HepG2 (cell line): ENCODE results near the gene PIP5K1A. TPM values are rescaled to one million over a fixed set of nuclear protein-coding genes. Genes with fewer than 3 reads are reported as not detected.

ENCODE experiments used
- CHCHD3 ChIP-seq: sonication (generic); formaldehyde crosslinking; IDR thresholded peaks from 2 replicates; pipeline ENCODE4 v1.8.0; 2022; ENCODE audit warnings: mild to moderate bottlenecking, missing genetic modification reagents, moderate library complexity
- HIVEP1 ChIP-seq: sonication (generic); formaldehyde crosslinking; IDR thresholded peaks from 2 replicates; pipeline ENCODE4 v1.4.0; 2020; ENCODE audit warnings: mild to moderate bottlenecking, missing genetic modification reagents
- IRF2 ChIP-seq: IDR thresholded peaks from 2 replicates; pipeline ENCODE4 v1.6.1; 2018; ENCODE audit warnings: missing genetic modification reagents, missing compliant biosample characterization
- KAT7 ChIP-seq: IDR thresholded peaks from 2 replicates; pipeline ENCODE4 v1.6.1; 2018; ENCODE audit warnings: borderline replicate concordance, missing compliant biosample characterization
- MTF2 ChIP-seq: sonication (generic); formaldehyde crosslinking; IDR thresholded peaks from 2 replicates; pipeline ENCODE4 v1.5.0; 2020; ENCODE audit warnings: missing genetic modification reagents, borderline replicate concordance
- NR1H2 ChIP-seq: sonication (generic); formaldehyde crosslinking; IDR thresholded peaks from 2 replicates; pipeline ENCODE4 v1.8.1; 2022; ENCODE audit warnings: low read depth, missing genetic modification reagents, borderline replicate concordance
- REL ChIP-seq: sonication (generic); formaldehyde crosslinking; conservative IDR thresholded peaks from 2 replicates; pipeline ENCODE4 v1.8.0; 2022; ENCODE audit warnings: mild to moderate bottlenecking, missing genetic modification reagents, moderate library complexity
- SMYD3 ChIP-seq: sonication (generic); formaldehyde crosslinking; IDR thresholded peaks from 2 replicates; pipeline ENCODE4 v1.8.1; 2023; ENCODE audit warnings: mild to moderate bottlenecking, missing genetic modification reagents
- ZFP36L2 ChIP-seq: sonication (generic); formaldehyde crosslinking; IDR thresholded peaks from 2 replicates; pipeline ENCODE4 v1.4.0; 2020; ENCODE audit warnings: missing genetic modification reagents
- ZFP90 ChIP-seq: sonication (generic); formaldehyde crosslinking; IDR thresholded peaks from 2 replicates; pipeline ENCODE4 v1.8.0; 2022; ENCODE audit warnings: missing genetic modification reagents, mild to moderate bottlenecking, inconsistent platforms, borderline replicate concordance
- ZNF124 ChIP-seq: sonication (generic); formaldehyde crosslinking; IDR thresholded peaks from 2 replicates; pipeline ENCODE4 v1.4.0; 2020; ENCODE audit warnings: missing genetic modification reagents
- ZNF207 ChIP-seq: fragments of 450-650 bp; IDR thresholded peaks from 2 replicates; pipeline ENCODE4 v1.6.1; 2016; ENCODE audit warnings: antibody characterized with exemption, borderline replicate concordance
- ZNF678 ChIP-seq: sonication (generic); formaldehyde crosslinking; IDR thresholded peaks from 2 replicates; pipeline ENCODE4 v1.4.0; 2020; ENCODE audit warnings: mild to moderate bottlenecking, missing genetic modification reagents
- polyA plus RNA-seq, 8 experiments: library from polyadenylated mRNA; depleted of rRNA in 3 of 8; stranded (reverse) in 7 of 8; unstranded in 1 of 8; fragments of >200 nt; fragmentation: Illumina TruSeq in 4 of 8; extraction: Trizol in 4 of 8; gene quantifications; 2 replicates each; pipeline versions ENCODE4 v1.2.1 to v1.2.3, GENCODE V29; 2011 to 2016; ENCODE audit warnings: low read depth in 4 of 8, missing spikeins in 1 of 8, mixed read lengths in 1 of 8; ENCODE audit not compliant: insufficient read depth in 1 of 8
- total RNA-seq, 5 experiments: library from RNA; depleted of rRNA; stranded (reverse); fragments of >200 nt; fragmentation: Illumina TruSeq; extraction: Trizol; gene quantifications; 2 replicates each; pipeline ENCODE4 v1.2.3, GENCODE V29; 2016; ENCODE audit warnings: low read depth in 1 of 5
- TF ChIP-seq, protein P1 (sequence below): sonication (generic); formaldehyde crosslinking; IDR thresholded peaks from 2 replicates; pipeline ENCODE4 v1.4.0; 2020; ENCODE audit warnings: low read depth, mild to moderate bottlenecking, missing genetic modification reagents
- TF ChIP-seq, protein P2 (sequence below): sonication (generic); formaldehyde crosslinking; conservative IDR thresholded peaks from 2 replicates; pipeline ENCODE4 v1.8.0; 2022; ENCODE audit warnings: mild to moderate bottlenecking, moderate library complexity, missing genetic modification reagents
- TF ChIP-seq, protein P3 (sequence below): sonication (generic); formaldehyde crosslinking; IDR thresholded peaks from 2 replicates; pipeline ENCODE4 v1.4.0; 2020; ENCODE audit warnings: missing genetic modification reagents
- TF ChIP-seq, protein P4 (sequence below): sonication (generic); formaldehyde crosslinking; IDR thresholded peaks from 2 replicates; pipeline ENCODE4 v1.5.1; 2020; ENCODE audit warnings: missing genetic modification reagents, mild to moderate bottlenecking, borderline replicate concordance
- TF ChIP-seq, protein P5 (sequence below): sonication (generic); formaldehyde crosslinking; IDR thresholded peaks from 2 replicates; pipeline ENCODE4 v1.5.1; 2020; ENCODE audit warnings: missing genetic modification reagents, mild to moderate bottlenecking, borderline replicate concordance

Gene PIP5K1A
- total and polyA plus RNA-seq, 2 of the 13 experiments (the other 11 are each of a cell fraction or from before 2014, with no cell fraction given): 45.3 to 65.1 TPM

DNA sequence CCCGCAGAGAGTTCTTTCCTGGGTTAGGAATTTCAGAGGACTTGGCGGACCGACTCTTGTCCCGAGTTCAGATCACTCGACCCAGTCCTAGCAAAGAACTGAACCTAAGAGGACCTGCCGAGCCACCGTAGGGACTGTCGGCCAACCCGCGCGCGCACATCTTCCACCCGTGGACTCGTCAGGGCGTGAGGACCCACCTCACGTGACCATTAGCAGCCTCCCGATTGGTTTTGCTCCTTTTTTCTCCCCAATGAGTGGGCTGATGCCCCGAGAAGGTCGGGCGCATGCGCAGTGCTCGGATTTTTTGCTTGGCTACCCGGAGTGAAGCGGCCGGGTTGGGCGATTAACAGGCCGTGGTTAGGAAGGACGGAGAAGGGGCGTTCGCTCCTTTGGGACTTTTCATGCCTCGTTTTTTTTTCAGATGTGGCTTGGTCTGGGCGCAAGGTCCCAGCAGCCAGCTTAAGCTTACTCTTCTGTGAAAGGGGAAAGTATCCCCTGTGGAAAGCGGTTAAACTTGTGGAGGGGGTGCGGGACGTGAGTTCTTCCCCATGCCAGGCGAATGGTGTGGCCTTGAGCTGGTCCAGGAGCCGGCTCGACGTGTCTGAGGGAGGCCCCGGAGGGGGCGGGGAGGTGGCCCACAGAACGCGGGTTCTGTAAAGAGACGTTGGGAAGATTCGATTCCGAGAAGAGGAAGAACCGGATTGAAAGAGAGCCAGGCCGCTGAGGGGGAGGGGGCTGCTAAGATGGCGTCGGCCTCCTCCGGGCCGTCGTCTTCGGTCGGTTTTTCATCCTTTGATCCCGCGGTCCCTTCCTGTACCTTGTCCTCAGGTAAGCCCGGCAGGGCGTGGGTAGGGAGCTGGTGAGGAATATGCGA, at the start of gene PIP5K1A (continued):
- TF ChIP-seq, protein P1, sequence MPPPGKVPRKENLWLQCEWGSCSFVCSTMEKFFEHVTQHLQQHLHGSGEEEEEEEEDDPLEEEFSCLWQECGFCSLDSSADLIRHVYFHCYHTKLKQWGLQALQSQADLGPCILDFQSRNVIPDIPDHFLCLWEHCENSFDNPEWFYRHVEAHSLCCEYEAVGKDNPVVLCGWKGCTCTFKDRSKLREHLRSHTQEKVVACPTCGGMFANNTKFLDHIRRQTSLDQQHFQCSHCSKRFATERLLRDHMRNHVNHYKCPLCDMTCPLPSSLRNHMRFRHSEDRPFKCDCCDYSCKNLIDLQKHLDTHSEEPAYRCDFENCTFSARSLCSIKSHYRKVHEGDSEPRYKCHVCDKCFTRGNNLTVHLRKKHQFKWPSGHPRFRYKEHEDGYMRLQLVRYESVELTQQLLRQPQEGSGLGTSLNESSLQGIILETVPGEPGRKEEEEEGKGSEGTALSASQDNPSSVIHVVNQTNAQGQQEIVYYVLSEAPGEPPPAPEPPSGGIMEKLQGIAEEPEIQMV (CRISPR knock-in tag): peak; percentile 11; the same call in 1 of the 2 replicates
- TF ChIP-seq, protein P2, sequence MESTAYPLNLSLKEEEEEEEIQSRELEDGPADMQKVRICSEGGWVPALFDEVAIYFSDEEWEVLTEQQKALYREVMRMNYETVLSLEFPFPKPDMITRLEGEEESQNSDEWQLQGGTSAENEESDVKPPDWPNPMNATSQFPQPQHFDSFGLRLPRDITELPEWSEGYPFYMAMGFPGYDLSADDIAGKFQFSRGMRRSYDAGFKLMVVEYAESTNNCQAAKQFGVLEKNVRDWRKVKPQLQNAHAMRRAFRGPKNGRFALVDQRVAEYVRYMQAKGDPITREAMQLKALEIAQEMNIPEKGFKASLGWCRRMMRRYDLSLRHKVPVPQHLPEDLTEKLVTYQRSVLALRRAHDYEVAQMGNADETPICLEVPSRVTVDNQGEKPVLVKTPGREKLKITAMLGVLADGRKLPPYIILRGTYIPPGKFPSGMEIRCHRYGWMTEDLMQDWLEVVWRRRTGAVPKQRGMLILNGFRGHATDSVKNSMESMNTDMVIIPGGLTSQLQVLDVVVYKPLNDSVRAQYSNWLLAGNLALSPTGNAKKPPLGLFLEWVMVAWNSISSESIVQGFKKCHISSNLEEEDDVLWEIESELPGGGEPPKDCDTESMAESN (CRISPR knock-in tag): no peak; the same call in 1 of the 2 replicates
- TF ChIP-seq, protein P3, sequence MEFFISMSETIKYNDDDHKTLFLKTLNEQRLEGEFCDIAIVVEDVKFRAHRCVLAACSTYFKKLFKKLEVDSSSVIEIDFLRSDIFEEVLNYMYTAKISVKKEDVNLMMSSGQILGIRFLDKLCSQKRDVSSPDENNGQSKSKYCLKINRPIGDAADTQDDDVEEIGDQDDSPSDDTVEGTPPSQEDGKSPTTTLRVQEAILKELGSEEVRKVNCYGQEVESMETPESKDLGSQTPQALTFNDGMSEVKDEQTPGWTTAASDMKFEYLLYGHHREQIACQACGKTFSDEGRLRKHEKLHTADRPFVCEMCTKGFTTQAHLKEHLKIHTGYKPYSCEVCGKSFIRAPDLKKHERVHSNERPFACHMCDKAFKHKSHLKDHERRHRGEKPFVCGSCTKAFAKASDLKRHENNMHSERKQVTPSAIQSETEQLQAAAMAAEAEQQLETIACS (CRISPR knock-in tag): no peak
- TF ChIP-seq REL: 0 out of 2 replicates have a peak, but pooled peaks have one; percentile 56
- TF ChIP-seq IRF2 (CRISPR knock-in tag): no peak; the same call in 1 of the 2 replicates
- TF ChIP-seq ZFP36L2 (CRISPR knock-in tag): no peak
- TF ChIP-seq ZNF124: no peak; the same call in 1 of the 2 replicates
- no peak for TF ChIP-seq CHCHD3 (CRISPR knock-in tag)
- TF ChIP-seq, protein P4, sequence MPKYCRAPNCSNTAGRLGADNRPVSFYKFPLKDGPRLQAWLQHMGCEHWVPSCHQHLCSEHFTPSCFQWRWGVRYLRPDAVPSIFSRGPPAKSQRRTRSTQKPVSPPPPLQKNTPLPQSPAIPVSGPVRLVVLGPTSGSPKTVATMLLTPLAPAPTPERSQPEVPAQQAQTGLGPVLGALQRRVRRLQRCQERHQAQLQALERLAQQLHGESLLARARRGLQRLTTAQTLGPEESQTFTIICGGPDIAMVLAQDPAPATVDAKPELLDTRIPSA (CRISPR knock-in tag): no peak
- no peak for TF ChIP-seq NR1H2 (CRISPR knock-in tag)
- TF ChIP-seq, protein P5, sequence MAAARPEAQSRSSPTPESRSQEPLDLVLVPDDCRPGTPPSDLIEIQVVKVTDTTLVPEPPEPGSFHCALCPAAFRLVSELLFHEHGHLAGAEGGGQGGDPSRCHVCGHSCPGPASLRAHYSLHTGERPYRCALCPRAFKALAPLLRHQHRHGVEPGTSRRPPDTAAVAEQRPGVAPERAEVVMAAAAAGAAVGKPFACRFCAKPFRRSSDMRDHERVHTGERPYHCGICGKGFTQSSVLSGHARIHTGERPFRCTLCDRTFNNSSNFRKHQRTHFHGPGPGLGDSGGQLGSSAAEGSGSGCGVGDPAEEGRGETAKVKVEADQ (CRISPR knock-in tag): no peak; the same call in 1 of the 2 replicates
- TF ChIP-seq KAT7 (CRISPR knock-in tag): no peak; the same call in 1 of the 2 replicates
- TF ChIP-seq ZNF207: no peak
- no peak for TF ChIP-seq ZNF678 (CRISPR knock-in tag)
- no peak for TF ChIP-seq SMYD3 (CRISPR knock-in tag)
- peak; percentile 68; the same call in 1 of the 2 replicates for TF ChIP-seq ZFP90 (CRISPR knock-in tag)
- TF ChIP-seq HIVEP1: no peak; the same call in 1 of the 2 replicates
- TF ChIP-seq MTF2: no peak
